ENCODE results near the gene AKAP6.

Gene AKAP6

GRCh38 chr14:32805979-32806378 is 476.9 kb downstream of the AKAP6 start:
- Histone ChIP-seq H4K20me1 (ENCODE audit: insufficient read depth) (no peaks in the 10 kb centered on the region), H3K9ac (no peak overlapping the region), H3K4me2 (no peak overlapping the region), H2AFZ (ENCODE audit: low read depth) (no peak overlapping the region), H3K4me1 (ENCODE audit: low read depth, poor library complexity, severe bottlenecking) (no peaks in the 10 kb centered on the region), H3K4me3 (IDR thresholded peaks at IDR 0.05; ENCODE audit: insufficient read depth, low read depth, low read length) (no peak overlapping the region), H3K27ac (no peak overlapping the region), H3K79me2 (ENCODE audit: insufficient read depth, low read depth) (no peaks in the 10 kb centered on the region), H3K36me3 (ENCODE audit: insufficient read depth) (no peaks in the 10 kb centered on the region), H3K27me3 (ENCODE audit: insufficient read depth, low read depth) (no peaks in the 10 kb centered on the region)
- TF ChIP-seq CTCF (conservative IDR thresholded peaks at IDR 0.05; ENCODE audit: low read depth, low read length), result no peak

DNA sequence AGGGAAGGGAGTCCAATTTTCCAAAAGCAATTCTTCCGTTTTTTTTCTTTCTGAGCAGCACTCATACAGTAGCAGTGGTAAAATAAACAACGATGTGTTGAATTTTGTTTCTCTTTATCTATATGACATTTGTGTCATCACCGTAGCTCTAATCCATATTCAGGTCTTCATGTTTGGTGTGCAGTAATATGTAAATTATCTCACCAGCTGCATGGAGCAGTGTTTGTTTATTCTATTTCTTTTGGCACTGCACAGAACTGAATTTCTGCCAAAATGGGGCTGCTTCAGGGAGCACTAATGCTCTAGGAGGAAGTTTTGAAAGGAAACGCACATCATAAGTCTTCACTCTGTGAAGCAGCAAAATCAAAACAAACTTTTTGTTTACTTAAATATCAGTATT is 479.5 kb downstream of the AKAP6 start:
- Histone ChIP-seq H4K20me1 (ENCODE audit: insufficient read depth) (no peaks in the 10 kb centered on the region), H3K27ac (no peak overlapping the region), H3K4me1 (ENCODE audit: low read depth, poor library complexity, severe bottlenecking) (no peaks in the 10 kb centered on the region), H3K4me2 (no peak overlapping the region), H3K4me3 (IDR thresholded peaks at IDR 0.05; ENCODE audit: insufficient read depth, low read depth, low read length) (no peak overlapping the region), H3K79me2 (ENCODE audit: insufficient read depth, low read depth) (no peaks in the 10 kb centered on the region), H3K9ac (no peak overlapping the region), H3K36me3 (ENCODE audit: insufficient read depth) (no peaks in the 10 kb centered on the region), H3K27me3 (ENCODE audit: insufficient read depth, low read depth) (no peaks in the 10 kb centered on the region), H2AFZ (ENCODE audit: low read depth) (no peak overlapping the region)
- TF ChIP-seq CTCF (conservative IDR thresholded peaks at IDR 0.05; ENCODE audit: low read depth, low read length), result no peak

DNA sequence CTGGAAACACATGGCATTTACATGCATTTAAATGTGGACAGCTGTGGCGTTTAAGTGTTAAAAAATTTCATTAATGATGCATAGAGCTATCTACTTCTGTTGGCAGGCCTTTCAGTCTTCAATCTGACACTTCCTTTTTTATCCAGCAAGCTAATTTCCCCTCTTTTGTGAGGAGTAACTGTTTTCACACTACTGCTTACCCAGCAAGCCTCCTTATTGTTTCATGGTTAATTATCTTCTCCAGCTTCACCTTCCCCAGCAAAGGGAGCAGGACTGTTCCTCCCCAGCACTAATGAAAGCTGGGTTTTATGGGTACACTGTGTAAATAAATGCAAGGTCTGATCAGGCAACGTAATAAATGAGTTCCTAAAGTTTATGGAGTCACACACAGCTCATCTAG is 480.2 kb downstream of the AKAP6 start:
- no peaks in the 10 kb centered on the region for H3K27me3 ChIP-seq (ENCODE audit: insufficient read depth, low read depth)
- H2AFZ ChIP-seq (ENCODE audit: low read depth), result no peak overlapping the region
- no peaks in the 10 kb centered on the region for H3K4me1 ChIP-seq (ENCODE audit: low read depth, poor library complexity, severe bottlenecking)
- H3K4me3 ChIP-seq (IDR thresholded peaks at IDR 0.05; ENCODE audit: insufficient read depth, low read depth, low read length), result no peak overlapping the region
- TF ChIP-seq CTCF (conservative IDR thresholded peaks at IDR 0.05; ENCODE audit: low read depth, low read length), result no peak
- no peak overlapping the region for H3K9ac ChIP-seq
- H3K79me2 ChIP-seq (ENCODE audit: insufficient read depth, low read depth), result no peaks in the 10 kb centered on the region
- no peaks in the 10 kb centered on the region for H3K36me3 ChIP-seq (ENCODE audit: insufficient read depth)
- H3K27ac ChIP-seq, result no peak overlapping the region
- no peak overlapping the region for H3K4me2 ChIP-seq
- H4K20me1 ChIP-seq (ENCODE audit: insufficient read depth), result no peaks in the 10 kb centered on the region

DNA sequence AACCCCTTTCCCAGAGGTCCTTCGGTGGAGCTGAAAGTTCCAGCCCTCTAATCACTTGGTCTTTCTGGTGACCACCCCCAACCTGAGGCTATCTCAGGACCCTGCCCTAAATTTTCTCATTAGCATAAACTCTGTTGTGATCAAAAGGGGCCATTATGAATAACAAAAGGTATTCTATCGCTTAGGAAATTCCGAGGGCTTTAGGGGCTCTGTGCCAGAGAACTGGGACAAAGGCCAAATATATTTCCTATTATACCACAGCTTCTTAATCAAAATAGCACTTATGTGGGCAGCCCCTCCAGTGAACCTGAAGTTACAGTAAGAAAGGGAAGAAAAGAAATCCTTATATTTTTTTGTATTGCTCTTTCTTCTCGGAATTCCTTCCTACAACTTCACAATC is 484.3 kb downstream of the AKAP6 start:
- Histone ChIP-seq H3K4me1 (ENCODE audit: low read depth, poor library complexity, severe bottlenecking) (no peaks in the 10 kb centered on the region), H3K4me2 (no peak overlapping the region), H3K4me3 (IDR thresholded peaks at IDR 0.05; ENCODE audit: insufficient read depth, low read depth, low read length) (no peak overlapping the region), H3K79me2 (ENCODE audit: insufficient read depth, low read depth) (no peaks in the 10 kb centered on the region), H3K36me3 (ENCODE audit: insufficient read depth) (no peaks in the 10 kb centered on the region), H3K9ac (no peak overlapping the region), H3K27me3 (ENCODE audit: insufficient read depth, low read depth) (no peaks in the 10 kb centered on the region), H2AFZ (ENCODE audit: low read depth) (no peak overlapping the region), H3K27ac (no peak overlapping the region), H4K20me1 (ENCODE audit: insufficient read depth) (no peaks in the 10 kb centered on the region)
- no peak for TF ChIP-seq CTCF (conservative IDR thresholded peaks at IDR 0.05; ENCODE audit: low read depth, low read length)

- Histone ChIP-seq H3K4me1 (ENCODE audit: low read depth, poor library complexity, severe bottlenecking) (no peaks in the 10 kb centered on the region), H3K79me2 (ENCODE audit: insufficient read depth, low read depth) (no peaks in the 10 kb centered on the region), H3K27me3 (ENCODE audit: insufficient read depth, low read depth) (no peaks in the 10 kb centered on the region), H3K4me2 (no peak overlapping the region), H3K27ac (no peak overlapping the region), H2AFZ (ENCODE audit: low read depth) (no peak overlapping the region), H4K20me1 (ENCODE audit: insufficient read depth) (no peaks in the 10 kb centered on the region), H3K4me3 (IDR thresholded peaks at IDR 0.05; ENCODE audit: insufficient read depth, low read depth, low read length) (no peak overlapping the region), H3K9ac (no peak overlapping the region), H3K36me3 (ENCODE audit: insufficient read depth) (no peaks in the 10 kb centered on the region)
- no peak for TF ChIP-seq CTCF (conservative IDR thresholded peaks at IDR 0.05; ENCODE audit: low read depth, low read length)
Measured at GRCh38 chr14:32814721-32815120, 485.6 kb downstream of the AKAP6 start.

All from KMS-11 (cell line).